ENCODE data around the gene KCNT1. TPM values are rescaled to one million over a fixed set of nuclear protein-coding genes. Genes with fewer than 3 reads are reported as not detected.

The KCNT1 gene
- total RNA-seq, 1 donor from 2014 or later: not detected

DNA sequence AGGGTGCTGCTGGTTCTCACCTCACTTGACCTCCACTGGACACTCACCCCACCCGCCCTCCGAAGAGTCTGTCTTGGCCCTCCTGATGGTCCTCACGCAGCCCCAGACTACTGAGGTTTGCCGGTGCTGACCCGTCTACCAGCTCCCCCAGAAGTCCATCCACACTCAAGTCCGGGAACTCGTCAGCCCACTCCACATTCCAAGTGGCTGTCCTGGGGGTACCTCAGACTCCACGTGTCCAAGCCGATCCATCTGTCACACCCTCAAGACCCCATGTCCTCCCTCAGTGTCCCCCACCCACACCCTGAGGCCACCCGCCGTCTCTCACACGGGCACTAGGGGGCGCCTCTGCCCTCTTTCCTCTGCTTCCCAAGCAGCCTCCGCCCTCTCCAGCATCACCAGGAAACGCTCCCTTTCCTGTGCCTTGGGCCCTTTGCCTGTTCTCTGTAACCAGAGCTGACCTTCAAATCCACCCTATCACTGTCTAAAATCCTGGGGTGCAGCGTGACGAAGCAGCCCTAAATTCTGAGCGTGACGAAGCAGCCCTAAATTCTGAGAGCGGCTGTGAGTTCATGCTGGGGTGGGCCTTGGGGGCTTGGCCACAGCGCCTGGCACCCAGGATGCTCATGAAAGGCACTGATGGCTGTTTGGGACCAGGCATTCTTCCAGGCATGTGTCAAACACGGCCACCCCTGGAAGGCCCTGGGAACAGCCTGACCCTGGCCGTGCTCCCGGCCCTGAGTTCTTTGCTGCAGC, 95.7 kb downstream of the KCNT1 start:
- peak; percentile 47 to 58 for DNase-seq (ENCODE audit: low read depth in 2 of 2)

DNA sequence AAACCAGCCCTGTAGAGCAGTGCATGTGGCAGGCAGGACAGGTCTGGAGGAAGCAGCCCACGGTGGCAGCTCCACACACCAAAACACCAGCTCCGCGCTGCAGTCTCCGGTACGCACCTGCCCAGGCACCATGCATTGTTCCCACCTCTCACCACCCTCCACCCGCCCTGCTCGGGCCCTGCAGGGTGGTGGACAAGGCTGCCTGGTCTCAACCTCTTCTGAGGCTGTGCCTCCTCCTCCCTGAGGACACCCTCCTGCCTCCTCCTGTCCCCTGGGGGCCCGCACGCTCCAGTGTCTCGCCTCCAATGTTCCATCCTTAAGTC, 96.2 kb downstream of the KCNT1 start:
- no peak for DNase-seq (ENCODE audit: low read depth in 2 of 2)

GRCh38 chr9:135799261-135799660, 97.3 kb downstream of the KCNT1 start:
- no peak for DNase-seq (ENCODE audit: low read depth in 2 of 2)

GRCh38 chr9:135801070-135801469, 99.1 kb downstream of the KCNT1 start:
- DNase-seq (ENCODE audit: low read depth in 2 of 2): no peak

- no peak for DNase-seq (ENCODE audit: low read depth in 2 of 2)
Observed at GRCh38 chr9:135802876-135803419, 101.0 kb downstream of the KCNT1 start.

DNA sequence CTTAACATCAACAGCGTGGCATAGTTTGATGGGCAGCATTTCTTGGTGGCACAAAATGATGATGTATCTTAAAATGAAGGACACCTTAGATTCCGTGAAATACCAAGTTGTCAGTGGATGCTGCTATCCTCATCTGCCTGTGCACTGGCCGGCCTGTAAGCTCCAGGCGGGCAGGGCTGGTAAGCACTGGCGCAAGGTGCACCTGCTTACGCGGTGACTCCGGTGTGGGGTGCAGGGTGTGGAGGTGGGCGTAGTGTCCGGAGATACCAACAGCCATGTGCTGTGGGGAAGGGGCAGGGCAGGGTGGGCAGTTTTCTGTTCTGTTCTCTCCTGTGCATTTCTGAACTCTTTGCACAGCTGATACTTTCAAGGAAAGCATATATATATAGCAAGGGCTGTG, 101.5 kb downstream of the KCNT1 start:
- no peak for DNase-seq (ENCODE audit: low read depth in 2 of 2)

GRCh38 chr9:135804581-135805421, 102.8 kb downstream of the KCNT1 start:
- DNase-seq (ENCODE audit: low read depth in 2 of 2): no peak

DNA sequence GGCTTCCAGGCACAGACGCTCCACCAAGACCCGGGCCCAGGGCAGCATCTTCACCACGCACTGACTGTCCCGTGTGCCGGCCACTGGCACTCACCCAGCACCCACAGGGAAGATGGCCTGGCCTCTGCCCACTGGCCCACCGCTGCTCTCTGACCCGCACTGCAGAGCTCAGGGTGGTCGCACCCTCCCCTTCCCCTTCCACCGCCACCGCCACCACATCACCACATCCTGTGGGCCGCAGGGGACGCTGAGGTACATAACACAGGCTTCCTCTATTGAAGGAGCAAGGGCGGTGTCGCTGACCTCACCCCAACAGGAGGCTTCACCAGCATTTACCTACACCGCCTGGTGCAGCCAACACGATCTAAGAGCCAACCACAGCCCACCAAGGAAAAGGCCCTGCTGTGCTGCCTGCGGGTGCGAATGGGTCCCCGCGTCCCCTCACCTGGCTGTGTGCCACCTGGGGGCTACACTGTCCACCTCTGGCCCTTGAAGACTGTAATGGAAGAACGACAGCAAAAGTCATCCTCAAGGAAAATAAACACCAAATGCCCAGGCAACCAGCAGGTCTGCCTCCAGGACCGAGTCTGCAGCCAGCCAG, 103.5 kb downstream of the KCNT1 start:
- no peak for DNase-seq (ENCODE audit: low read depth in 2 of 2)

- DNase-seq (ENCODE audit: low read depth in 2 of 2): no peak
Observed at GRCh38 chr9:135809166-135809565, 107.2 kb downstream of the KCNT1 start.

GRCh38 chr9:135810806-135811575, 109.0 kb downstream of the KCNT1 start:
- no peak for DNase-seq (ENCODE audit: low read depth in 2 of 2)

GRCh38 chr9:135811801-135812200, 109.8 kb downstream of the KCNT1 start:
- DNase-seq (ENCODE audit: low read depth in 2 of 2): no peak

DNA sequence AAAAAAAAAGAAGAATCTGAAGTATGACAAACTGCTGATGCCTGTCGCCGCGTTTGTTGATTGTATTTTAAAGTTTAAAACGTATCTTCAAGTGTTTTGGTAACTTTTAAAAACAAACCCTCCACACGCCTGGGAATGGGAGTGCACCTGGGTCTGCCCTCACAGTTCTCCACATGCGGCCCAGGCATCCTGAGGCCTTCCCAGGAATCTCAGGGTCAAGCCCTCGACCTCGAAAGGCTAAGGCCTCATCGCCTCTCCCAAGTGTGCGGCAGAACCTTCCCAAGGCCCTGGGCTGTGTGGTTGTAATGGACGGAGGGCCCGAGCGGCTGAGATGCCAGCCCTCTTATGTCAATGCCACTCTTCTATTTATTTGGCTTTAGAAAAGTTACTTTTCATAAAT, 111.0 kb downstream of the KCNT1 start:
- DNase-seq (ENCODE audit: low read depth in 2 of 2): no peak

- DNase-seq (ENCODE audit: low read depth in 2 of 2): no peak
Observed at GRCh38 chr9:135813671-135814290, 111.8 kb downstream of the KCNT1 start.

DNA sequence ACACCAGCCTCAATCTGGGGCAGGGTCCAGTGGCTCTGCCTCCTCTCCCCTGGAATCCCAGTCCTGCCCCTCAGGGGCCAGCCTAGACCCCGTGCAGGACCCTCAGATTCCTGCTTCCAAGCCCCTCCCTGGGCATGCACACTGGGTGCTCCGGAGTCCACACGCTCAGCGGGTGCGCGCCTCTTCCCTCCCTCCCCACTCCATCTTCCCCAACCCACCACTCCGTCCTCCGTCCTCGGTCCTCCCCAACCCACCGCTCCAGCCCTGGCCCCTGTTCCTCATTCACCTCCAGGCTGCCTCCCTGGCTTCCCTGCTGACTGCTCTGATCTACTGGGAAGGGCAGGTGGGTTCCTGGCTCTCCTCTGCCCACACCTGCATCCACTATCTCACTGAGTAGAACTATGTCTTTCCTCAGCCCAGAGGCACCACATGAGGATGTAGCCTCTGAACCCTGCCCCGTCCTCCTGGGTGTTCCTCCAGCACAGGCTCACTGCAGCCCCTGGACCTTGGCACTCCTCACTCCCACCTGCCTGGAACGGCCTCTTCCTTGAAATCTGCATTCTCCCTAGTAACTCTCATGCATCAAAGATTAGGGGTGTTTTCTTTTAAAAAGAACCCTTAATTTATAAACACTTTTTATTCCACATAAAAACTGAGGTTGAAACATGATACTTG, 112.6 kb downstream of the KCNT1 start:
- DNase-seq (ENCODE audit: low read depth in 2 of 2): no peak

GRCh38 chr9:135815413-135815812, 113.4 kb downstream of the KCNT1 start:
- no peak for DNase-seq (ENCODE audit: low read depth in 2 of 2)

DNA sequence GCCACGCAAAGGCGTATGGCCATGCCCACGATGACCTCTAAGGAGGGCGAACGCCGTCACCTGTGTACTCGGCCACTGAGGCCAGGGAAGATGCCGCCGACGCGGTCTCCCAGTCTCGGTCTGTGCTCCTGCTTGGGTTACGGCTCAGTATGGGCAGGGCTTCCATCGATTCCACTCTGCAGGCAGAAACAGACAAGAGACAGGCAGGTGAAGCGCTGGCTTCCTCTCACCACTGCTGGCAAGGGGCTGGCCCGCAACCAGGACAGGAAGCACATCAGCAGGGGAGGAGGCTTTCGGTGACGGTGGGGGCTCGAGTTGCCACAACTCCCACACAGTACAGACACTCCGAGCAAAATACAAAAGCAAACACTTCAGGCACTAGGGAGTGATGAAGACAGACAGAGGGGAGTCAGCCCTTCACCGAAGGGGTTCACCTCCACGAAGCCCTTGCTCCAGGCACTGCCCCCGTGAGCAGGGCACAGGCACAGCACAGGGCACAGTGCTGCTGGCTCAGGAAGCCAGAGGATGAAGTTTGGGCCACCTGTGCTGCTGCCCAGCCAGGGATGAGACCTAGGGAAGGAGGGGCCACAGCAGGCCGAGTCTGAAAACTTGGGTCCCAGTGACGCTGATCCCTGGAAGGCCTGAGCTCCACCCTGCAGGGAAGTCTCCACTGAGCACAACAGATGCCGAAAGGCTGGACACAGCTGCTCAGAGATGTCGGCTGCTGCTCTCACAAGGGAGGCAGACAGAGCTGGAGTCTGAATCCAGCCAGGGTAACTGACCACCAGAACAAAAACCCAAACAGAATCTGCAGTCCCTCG, 114.1 kb downstream of the KCNT1 start:
- DNase-seq (ENCODE audit: low read depth in 2 of 2): no peak

GRCh38 chr9:135816651-135816970, 114.6 kb downstream of the KCNT1 start:
- no peak for DNase-seq (ENCODE audit: low read depth in 2 of 2)

GRCh38 chr9:135817951-135818717, 116.1 kb downstream of the KCNT1 start:
- no peak for DNase-seq (ENCODE audit: low read depth in 2 of 2)
